HepG2 (cell line): ENCODE data around the gene RGS1.

Experiments used
- AFF4 ChIP-seq: sonication (generic); formaldehyde crosslinking; IDR thresholded peaks from 2 replicates; pipeline ENCODE4 v1.4.0; 2020; ENCODE audit warnings: missing genetic modification reagents
- ATF6 ChIP-seq: sonication (generic); formaldehyde crosslinking; conservative IDR thresholded peaks from 2 replicates; pipeline ENCODE4 v1.4.0; 2020; ENCODE audit warnings: missing genetic modification reagents
- CTCF ChIP-seq: sonication (generic); formaldehyde crosslinking; IDR thresholded peaks from 2 replicates; pipeline ENCODE4 v1.5.0; 2020; ENCODE audit warnings: mild to moderate bottlenecking, missing genetic modification reagents, moderate library complexity
- KLF16 ChIP-seq, 2 experiments: sonication (generic) in 1 of 2; formaldehyde crosslinking in 1 of 2; IDR thresholded peaks; 2 replicates each; pipeline versions ENCODE4 v1.6.1 to v1.8.0; 2016 to 2023; ENCODE audit warnings: missing genetic modification reagents in 2 of 2, missing compliant biosample characterization in 1 of 2
- STAG1 ChIP-seq: sonication (generic); formaldehyde crosslinking; IDR thresholded peaks from 2 replicates; pipeline ENCODE4 v1.4.0; 2020; ENCODE audit warnings: missing genetic modification reagents
- ZBTB49 ChIP-seq: sonication (generic); formaldehyde crosslinking; IDR thresholded peaks from 2 replicates; pipeline ENCODE4 v1.4.0; 2020; ENCODE audit warnings: missing genetic modification reagents, borderline replicate concordance
- ZNF775 ChIP-seq: sonication (generic); formaldehyde crosslinking; IDR thresholded peaks from 2 replicates; pipeline ENCODE4 v1.4.0; 2020; ENCODE audit warnings: missing genetic modification reagents, mild to moderate bottlenecking, moderate library complexity, borderline replicate concordance

- TF ChIP-seq CTCF (CRISPR knock-in tag) (no peak), STAG1 (no peak), AFF4 (CRISPR knock-in tag) (no peak), ATF6 (no peak), ZBTB49 (CRISPR knock-in tag) (no peak), KLF16 (CRISPR knock-in tag; IDR thresholded peaks at IDR 0.05) (no peak), ZNF775 (CRISPR knock-in tag) (no peak)
Measured at GRCh38 chr1:192564099-192564498, 11.5 kb upstream of the RGS1 start.
